GM12864 (cell line): Measurements from ENCODE around the gene KIAA0040.

Experiments used
- DNase-seq: peaks from one replicate; pipeline ENCODE4 v3.0.0-alpha.2; 2011; ENCODE audit warnings: low read depth
- H3K4me3 ChIP-seq: 2 replicates; pipeline ENCODE4 v1.5.1; 2011; ENCODE audit warnings: mild to moderate bottlenecking, low read depth, low read length, control low read depth
- CTCF ChIP-seq: IDR thresholded peaks from 2 replicates; pipeline ENCODE4 v1.5.1; 2011; ENCODE audit warnings: low read depth, mild to moderate bottlenecking, moderate library complexity, low read length, control low read depth, inconsistent platforms; ENCODE audit errors: missing control alignments

KIAA0040 gene

GRCh38 chr1:175192111-175192629 lies 406 bp downstream of the KIAA0040 start:
- DNase-seq = no peak
- TF ChIP-seq CTCF = peak; percentile 10
- H3K4me3 ChIP-seq = peak overlapping the region; percentile 87

- no peak for DNase-seq
- peak overlapping the region; percentile 87 for H3K4me3 ChIP-seq
- no peak for TF ChIP-seq CTCF
These were observed 917 bp downstream of the KIAA0040 start for GRCh38 chr1:175191659-175192058.

- TF ChIP-seq CTCF = no peak
- DNase-seq = peak; percentile 71
- H3K4me3 ChIP-seq = peak overlapping the region; percentile 87
These were observed 3.6 kb downstream of the KIAA0040 start for GRCh38 chr1:175188936-175189335.

GRCh38 chr1:175186433-175187160 lies 6.0 kb downstream of the KIAA0040 start:
- H3K4me3 ChIP-seq = no peak overlapping the region
- no peak for DNase-seq
- no peak for TF ChIP-seq CTCF

GRCh38 chr1:175185903-175186302 lies 6.7 kb downstream of the KIAA0040 start:
- TF ChIP-seq CTCF = no peak
- no peak overlapping the region for H3K4me3 ChIP-seq
- DNase-seq = no peak

GRCh38 chr1:175183586-175183985 lies 9.0 kb downstream of the KIAA0040 start:
- no peak for TF ChIP-seq CTCF

More at GRCh38 chr1:175183586-175183985, 9.0 kb downstream of the KIAA0040 start:
- H3K4me3 ChIP-seq = no peak overlapping the region
- DNase-seq = no peak
